SK-N-SH treated with all-trans-retinoic acid at 6 μM for 48 hours (cell line): Measurements from ENCODE around the gene PXT1.
"Not testable (repeated sequence)": the region's sequence is repeated elsewhere in the genome, so short reads cannot be mapped to it uniquely, and the experiment has no call there.

Source experiments
- ATAC-seq: fragments of 200-7000 bp; cut with Tn5 transposase; 3 replicates; pipeline ENCODE4 v1.9.1; 2020; ENCODE audit warnings: mild to moderate bottlenecking, moderate library complexity
- ARNTL ChIP-seq: fragments of 450-650 bp; formaldehyde crosslinking; IDR thresholded peaks from 2 replicates; pipeline ENCODE4 v1.5.0; 2020; ENCODE audit warnings: low read depth, mild to moderate bottlenecking, moderate library complexity, borderline replicate concordance
- BACH2 ChIP-seq: fragments of 250-450 bp; sonication (Bioruptor Pico); IDR thresholded peaks from 2 replicates; pipeline ENCODE4 v1.9.0; 2021; ENCODE audit warnings: mild to moderate bottlenecking, borderline replicate concordance
- CSDC2 ChIP-seq: fragments of 250-450 bp; sonication (Bioruptor Pico); IDR thresholded peaks from 2 replicates; pipeline ENCODE4 v1.5.0; 2020; ENCODE audit warnings: mild to moderate bottlenecking, moderate library complexity
- CSRNP3 ChIP-seq: fragments of 250-450 bp; sonication (Bioruptor Pico); IDR thresholded peaks from 2 replicates; pipeline ENCODE4 v1.5.1; 2021; ENCODE audit warnings: mild to moderate bottlenecking, moderate library complexity
- ESRRG ChIP-seq: fragments of 250-450 bp; sonication (Bioruptor Pico); IDR thresholded peaks from 2 replicates; pipeline ENCODE4 v1.6.1; 2021; ENCODE audit warnings: mild to moderate bottlenecking
- GLIS3 ChIP-seq: fragments of 250-450 bp; sonication (Bioruptor Pico); IDR thresholded peaks from 2 replicates; pipeline ENCODE4 v1.5.0; 2020; ENCODE audit warnings: mild to moderate bottlenecking, moderate library complexity
- ISL1 ChIP-seq: fragments of 250-450 bp; sonication (Bioruptor Pico); IDR thresholded peaks from 2 replicates; pipeline ENCODE4 v2.1.2; 2022; ENCODE audit warnings: mild to moderate bottlenecking, moderate library complexity
- PPARA ChIP-seq: fragments of 250-450 bp; sonication (Bioruptor Pico); IDR thresholded peaks from 2 replicates; pipeline ENCODE4 v1.5.0; 2020; ENCODE audit warnings: mild to moderate bottlenecking, borderline replicate concordance
- RARB ChIP-seq: fragments of 250-450 bp; sonication (Bioruptor Pico); IDR thresholded peaks from 2 replicates; pipeline ENCODE4 v1.8.0; 2021; ENCODE audit warnings: mild to moderate bottlenecking, moderate library complexity
- SNAI2 ChIP-seq: fragments of 250-450 bp; sonication (Bioruptor Pico); IDR thresholded peaks from 2 replicates; pipeline ENCODE4 v1.5.0; 2020; ENCODE audit warnings: mild to moderate bottlenecking, moderate library complexity
- TCF4 ChIP-seq: fragments of 250-450 bp; sonication (Bioruptor Pico); IDR thresholded peaks from 2 replicates; pipeline ENCODE4 v1.8.0; 2021; ENCODE audit warnings: mild to moderate bottlenecking, moderate library complexity, borderline replicate concordance
- TSHZ2 ChIP-seq: fragments of 250-450 bp; sonication (Bioruptor Pico); IDR thresholded peaks from 2 replicates; pipeline ENCODE4 v1.5.0; 2020; ENCODE audit warnings: mild to moderate bottlenecking, moderate library complexity
- ZC3H10 ChIP-seq: fragments of 250-450 bp; sonication (Bioruptor Pico); IDR thresholded peaks from 2 replicates; pipeline ENCODE4 v1.5.1; 2021; ENCODE audit warnings: mild to moderate bottlenecking, moderate library complexity
- ZFP3 ChIP-seq: fragments of 250-450 bp; sonication (Bioruptor Pico); IDR thresholded peaks from 2 replicates; pipeline ENCODE4 v1.5.0; 2020; ENCODE audit warnings: mild to moderate bottlenecking, moderate library complexity
- ZFP30 ChIP-seq: fragments of 450-650 bp; formaldehyde crosslinking; IDR thresholded peaks from 2 replicates; pipeline ENCODE4 v1.5.0; 2022; ENCODE audit warnings: mild to moderate bottlenecking, moderate library complexity
- ZNF70 ChIP-seq: fragments of 450-650 bp; formaldehyde crosslinking; IDR thresholded peaks from 2 replicates; pipeline ENCODE4 v1.5.0; 2020; ENCODE audit warnings: mild to moderate bottlenecking, moderate library complexity
- TF ChIP-seq, protein P1 (sequence below): fragments of 250-450 bp; sonication (Bioruptor Pico); IDR thresholded peaks from 2 replicates; pipeline ENCODE4 v1.8.0; 2021; ENCODE audit warnings: low read depth, mild to moderate bottlenecking, moderate library complexity, borderline replicate concordance

The PXT1 gene

DNA sequence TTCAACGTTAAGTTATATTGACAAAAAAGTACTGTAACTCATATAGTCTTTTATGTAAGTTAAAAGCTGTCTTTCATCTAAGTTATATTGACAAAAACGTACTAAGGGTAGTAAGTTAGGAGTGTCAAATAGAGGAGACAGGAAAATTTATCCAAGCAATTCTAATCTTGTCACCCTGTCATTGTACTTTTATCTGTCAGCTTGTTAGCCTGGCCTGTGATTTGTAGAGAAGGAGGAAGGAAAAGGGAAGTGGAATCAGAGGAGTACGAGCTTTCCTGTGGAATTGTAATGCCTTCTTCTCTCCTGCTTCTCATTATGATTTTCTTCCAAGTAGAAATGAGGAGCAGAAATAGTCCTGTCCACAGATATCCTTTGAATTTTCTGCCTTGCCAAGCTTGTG lies 19.0 kb upstream of the PXT1 start:
- TF ChIP-seq CSDC2 (CRISPR knock-in tag) (no peak), ZFP3 (CRISPR knock-in tag) (no peak), RARB (CRISPR knock-in tag) (no peak)
- no peak for ATAC-seq

- ATAC-seq = no peak
- TF ChIP-seq TCF4 (CRISPR knock-in tag) (peak; percentile 75), ISL1 (CRISPR knock-in tag) (peak; percentile 69), ZC3H10 (CRISPR knock-in tag) (no peak), RARB (CRISPR knock-in tag) (no peak)
Observed at GRCh38 chr6:36460916-36461315, 18.3 kb upstream of the PXT1 start.

DNA sequence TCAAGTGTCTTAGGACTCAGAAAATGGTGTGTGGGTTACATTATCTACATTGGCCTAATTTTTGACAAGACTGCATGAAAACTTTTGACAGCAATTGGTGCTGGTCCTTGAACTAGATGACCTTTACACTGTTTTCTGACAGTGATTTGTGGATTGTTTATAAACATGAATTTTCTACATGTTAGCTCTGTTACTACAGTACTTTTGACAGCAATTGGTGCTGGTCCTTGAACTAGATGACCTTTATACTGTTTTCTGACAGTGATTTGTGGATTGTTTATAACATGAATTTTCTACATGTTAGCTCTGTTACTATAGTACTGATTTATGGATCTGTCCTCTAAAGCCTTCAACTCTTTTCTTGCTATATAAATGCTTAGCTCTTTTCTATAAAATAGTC lies 16.8 kb upstream of the PXT1 start:
- ATAC-seq = no peak
- TF ChIP-seq ARNTL (CRISPR knock-in tag) (no peak), CSDC2 (CRISPR knock-in tag) (no peak), CSRNP3 (CRISPR knock-in tag) (no peak), RARB (CRISPR knock-in tag) (no peak), BACH2 (CRISPR knock-in tag) (no peak), TSHZ2 (CRISPR knock-in tag) (no peak), GLIS3 (CRISPR knock-in tag) (no peak), SNAI2 (CRISPR knock-in tag) (no peak), ESRRG (no peak), ZNF70 (CRISPR knock-in tag) (no peak), ZFP3 (CRISPR knock-in tag) (no peak), PPARA (no peak)
- TF ChIP-seq, protein P1, sequence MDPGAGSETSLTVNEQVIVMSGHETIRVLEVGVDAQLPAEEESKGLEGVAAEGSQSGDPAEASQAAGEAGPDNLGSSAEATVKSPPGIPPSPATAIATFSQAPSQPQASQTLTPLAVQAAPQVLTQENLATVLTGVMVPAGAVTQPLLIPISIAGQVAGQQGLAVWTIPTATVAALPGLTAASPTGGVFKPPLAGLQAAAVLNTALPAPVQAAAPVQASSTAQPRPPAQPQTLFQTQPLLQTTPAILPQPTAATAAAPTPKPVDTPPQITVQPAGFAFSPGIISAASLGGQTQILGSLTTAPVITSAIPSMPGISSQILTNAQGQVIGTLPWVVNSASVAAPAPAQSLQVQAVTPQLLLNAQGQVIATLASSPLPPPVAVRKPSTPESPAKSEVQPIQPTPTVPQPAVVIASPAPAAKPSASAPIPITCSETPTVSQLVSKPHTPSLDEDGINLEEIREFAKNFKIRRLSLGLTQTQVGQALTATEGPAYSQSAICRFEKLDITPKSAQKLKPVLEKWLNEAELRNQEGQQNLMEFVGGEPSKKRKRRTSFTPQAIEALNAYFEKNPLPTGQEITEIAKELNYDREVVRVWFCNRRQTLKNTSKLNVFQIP = no peak

DNA sequence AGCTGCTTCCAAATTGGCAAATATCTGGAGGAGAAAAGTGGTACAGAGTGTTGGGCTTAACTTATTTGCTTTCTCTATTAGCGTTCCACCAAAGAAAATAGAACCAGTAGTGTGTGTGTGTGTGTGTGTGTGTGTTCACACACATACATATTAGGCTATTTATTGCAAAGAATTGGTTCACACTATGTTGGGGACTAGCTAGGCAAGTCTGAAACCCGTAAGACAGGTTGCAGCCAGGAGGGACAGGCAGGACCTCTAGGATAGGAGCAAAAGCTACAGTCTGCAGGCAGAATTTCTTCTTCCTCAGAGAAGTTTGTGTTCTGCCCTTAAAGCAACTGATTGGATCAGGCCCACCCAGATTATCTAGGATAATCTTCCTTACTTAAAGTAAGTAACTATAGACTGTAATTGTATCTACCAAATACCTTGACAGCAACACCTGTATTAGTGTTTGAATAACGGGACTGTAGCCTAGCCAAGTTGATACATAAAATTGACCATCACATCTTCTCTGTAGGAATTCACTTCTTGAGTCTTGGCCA lies 12.9 kb upstream of the PXT1 start:
- no peak for ATAC-seq
- no peak for TF ChIP-seq CSDC2 (CRISPR knock-in tag)
- no peak for TF ChIP-seq ZC3H10 (CRISPR knock-in tag)
- no peak for TF ChIP-seq ZFP30 (CRISPR knock-in tag)
- TF ChIP-seq ARNTL (CRISPR knock-in tag) = no peak
- TF ChIP-seq, all 23 proteins: peak for 0

- ATAC-seq = not testable (repeated sequence)
Observed at GRCh38 chr6:36452897-36453296, 10.2 kb upstream of the PXT1 start.

DNA sequence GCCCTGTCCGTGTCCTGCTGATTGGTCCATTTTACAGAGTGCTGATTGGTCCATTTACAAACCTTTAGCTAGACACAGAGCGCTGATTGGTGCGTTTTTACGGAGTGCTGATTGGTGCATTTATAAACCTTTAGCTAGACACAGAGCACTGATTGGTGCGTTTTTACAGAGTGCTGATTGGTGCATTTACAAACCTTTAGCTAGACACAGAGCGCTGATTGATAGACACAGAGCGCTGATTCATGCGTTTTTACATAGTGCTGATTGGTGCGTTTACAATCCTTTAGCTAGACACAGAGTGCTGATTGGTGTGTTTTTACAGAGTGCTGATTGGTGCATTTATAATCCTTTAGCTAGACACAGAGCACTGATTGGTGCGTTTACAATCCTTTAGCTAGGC lies 6.5 kb upstream of the PXT1 start:
- ATAC-seq = not testable (repeated sequence)

GRCh38 chr6:36445621-36446020 lies 3.0 kb upstream of the PXT1 start:
- TF ChIP-seq CSRNP3 (CRISPR knock-in tag) (no peak), ISL1 (CRISPR knock-in tag) (peak; percentile 81)
- TF ChIP-seq, all 23 proteins: peak for 1

More at GRCh38 chr6:36445621-36446020, 3.0 kb upstream of the PXT1 start:
- no peak for ATAC-seq
